HCT116 (cell line): ENCODE data around the gene CAPN5. TPM values are rescaled to one million over a fixed set of nuclear protein-coding genes. Genes with fewer than 3 reads are reported as not detected.
A peak's percentile ranks its signal among the peaks of the same experiment; 100 is the strongest.

Experiments
- ATAC-seq: fragments of 200-7000 bp; cut with Tn5 transposase; 2 replicates; pipeline ENCODE4 v1.9.1; 2020; ENCODE audit warnings: mild to moderate bottlenecking, moderate library complexity
- BruUV-seq: library from RNA; stranded (reverse); fragments of 400-500 nt; replicated peaks from 2 replicates; lab custom pipeline; 2021; lab: Mats Ljungman, UMichigan
- CTCF ChIA-PET: fragments of 300-600 bp; sonication (Branson Sonifier 250); formaldehyde crosslinking; loops from one replicate; lab custom pipeline; 2021; ENCODE audit warnings: antibody characterized with exemption; lab: Charles Lee
- POLR2A ChIA-PET: fragments of 300-600, 350-600 bp; sonication (Branson Sonifier 250); formaldehyde crosslinking; loops from one replicate; lab custom pipeline; 2021; ENCODE audit warnings: antibody characterized with exemption; lab: Charles Lee
- RAD21 ChIA-PET, 2 experiments: fragments of 300-600 bp; sonication (Branson Sonifier 250); formaldehyde crosslinking; loops; one replicate each; lab custom pipeline; 2023; ENCODE audit warnings: low total read pairs in 2 of 2; ENCODE audit not compliant: uncharacterized antibody in 2 of 2, unreplicated experiment in 2 of 2, low non-redundant PET in 1 of 2; lab: Charles Lee
- DNase-seq: peaks from one replicate; pipeline ENCODE4 v3.0.0-alpha.2; 2010; ENCODE audit warnings: low read depth, low spot score
- H2AFZ ChIP-seq: fragments of 200-600 bp; shearing (Covaris generic), sonication (generic); 2 replicates; pipeline ENCODE4 v1.6.1; 2017; ENCODE audit warnings: low read depth, mixed run types, mixed read lengths, antibody characterized with exemption, low read length; ENCODE audit not compliant: poor library complexity, severe bottlenecking
- H3K27ac ChIP-seq: 2 replicates; pipeline ENCODE4 v1.5.1; 2012; ENCODE audit warnings: low read depth, low read length
- H3K27me3 ChIP-seq: fragments of 200-600 bp; sonication (generic); 2 replicates; pipeline ENCODE4 v1.6.1; 2016; ENCODE audit warnings: mixed run types, low read length, mixed read lengths; ENCODE audit not compliant: insufficient read depth
- H3K36me3 ChIP-seq, 2 experiments: fragments of 200-500 bp in 1 of 2; fragments of 200-600 bp in 1 of 2; sonication (Bioruptor generic) in 1 of 2; sonication (generic) in 1 of 2; 2 replicates each; pipeline versions ENCODE4 v1.5.1 to v1.6.1; 2014 to 2016; ENCODE audit warnings: low read length in 2 of 2, inconsistent platforms in 1 of 2, mixed read lengths in 1 of 2, mixed run types in 1 of 2; ENCODE audit not compliant: insufficient read depth in 2 of 2, control insufficient read depth in 1 of 2
- H3K4me1 ChIP-seq, 2 experiments: fragments of 200-600 bp in 1 of 2; sonication (generic) in 1 of 2; 2 replicates each; pipeline versions ENCODE4 v1.5.1 to v1.6.1; 2012 to 2017; ENCODE audit warnings: low read length in 2 of 2, inconsistent platforms in 1 of 2, mild to moderate bottlenecking in 1 of 2, mixed read lengths in 1 of 2, mixed run types in 1 of 2, moderate library complexity in 1 of 2; ENCODE audit not compliant: insufficient read depth in 2 of 2, control insufficient read depth in 1 of 2
- H3K4me2 ChIP-seq: fragments of 200-600 bp; sonication (generic); 2 replicates; pipeline ENCODE4 v1.6.1; 2017; ENCODE audit warnings: mixed run types, low read length, mixed read lengths
- H3K4me3 ChIP-seq, 2 experiments: fragments of 200-600 bp in 1 of 2; sonication (generic) in 1 of 2; replicated peaks in 1 of 2; 2 replicates each; pipeline ENCODE4 v1.5.1; 2011 to 2016; ENCODE audit warnings: low read length in 2 of 2, control low read depth in 1 of 2, low read depth in 1 of 2, mild to moderate bottlenecking in 1 of 2, mixed read lengths in 1 of 2, mixed run types in 1 of 2
- H3K79me2 ChIP-seq: fragments of 200-600 bp; sonication (generic); 2 replicates; pipeline ENCODE4 v1.6.1; 2017; ENCODE audit warnings: mild to moderate bottlenecking, mixed run types, low read length, moderate library complexity, mixed read lengths; ENCODE audit not compliant: insufficient read depth
- H3K9ac ChIP-seq: fragments of 200-600 bp; sonication (generic); 2 replicates; pipeline ENCODE4 v1.6.1; 2016; ENCODE audit warnings: low read length, mixed read lengths
- H3K9me2 ChIP-seq: fragments of 200-600 bp; sonication (generic), shearing (Covaris generic); 2 replicates; pipeline ENCODE4 v1.6.1; 2017; ENCODE audit warnings: mixed run types, mild to moderate bottlenecking, moderate library complexity; ENCODE audit not compliant: insufficient read depth
- H3K9me3 ChIP-seq, 2 experiments: fragments of 200-500 bp in 1 of 2; fragments of 200-600 bp in 1 of 2; sonication (Bioruptor generic) in 1 of 2; sonication (generic) in 1 of 2; 2 replicates each; pipeline ENCODE4 v1.6.1; 2014 to 2017; ENCODE audit warnings: low read length in 2 of 2, mixed read lengths in 2 of 2, inconsistent platforms in 1 of 2, low read depth in 1 of 2, mild to moderate bottlenecking in 1 of 2, mixed run types in 1 of 2, moderate library complexity in 1 of 2; ENCODE audit not compliant: control insufficient read depth in 1 of 2, insufficient read depth in 1 of 2
- H4K20me1 ChIP-seq: fragments of 200-600 bp; sonication (generic), shearing (Covaris generic); 2 replicates; pipeline ENCODE4 v1.6.1; 2017; ENCODE audit warnings: mixed run types, mild to moderate bottlenecking, moderate library complexity; ENCODE audit not compliant: insufficient read depth
- CBX3 ChIP-seq: IDR thresholded peaks from 2 replicates; pipeline ENCODE4 v1.6.1; 2012; ENCODE audit warnings: low read depth
- CEBPB ChIP-seq: IDR thresholded peaks from 2 replicates; pipeline ENCODE4 v1.6.1; 2012; ENCODE audit warnings: low read depth
- EGR1 ChIP-seq: IDR thresholded peaks from 2 replicates; pipeline ENCODE4 v1.6.1; 2012; ENCODE audit warnings: low read depth
- EZH2 ChIP-seq: fragments of 200-600 bp; sonication (generic); IDR thresholded peaks from 2 replicates; pipeline ENCODE4 v1.6.1; 2017; ENCODE audit warnings: antibody characterized with exemption, mixed run types
- EZH2phosphoT487 ChIP-seq: fragments of 200-600 bp; IDR thresholded peaks from 2 replicates; pipeline ENCODE4 v1.6.1; 2018; ENCODE audit warnings: antibody characterized with exemption, borderline replicate concordance
- FOSL1 ChIP-seq: IDR thresholded peaks from 2 replicates; pipeline ENCODE4 v1.6.1; 2012; ENCODE audit warnings: low read depth
- POLR2AphosphoS5 ChIP-seq: IDR thresholded peaks from 2 replicates; pipeline ENCODE4 v1.6.1; 2011; ENCODE audit warnings: mild to moderate bottlenecking, low read depth, low read length, moderate library complexity
- RAD21 ChIP-seq: IDR thresholded peaks from 2 replicates; pipeline ENCODE4 v1.6.1; 2012; ENCODE audit warnings: low read depth, mild to moderate bottlenecking
- SRF ChIP-seq: IDR thresholded peaks from 2 replicates; pipeline ENCODE4 v1.6.1; 2012; ENCODE audit warnings: low read depth
- TCF7L2 ChIP-seq: IDR thresholded peaks from 2 replicates; pipeline ENCODE4 v1.7.0; 2011; ENCODE audit warnings: borderline replicate concordance, inconsistent platforms; ENCODE audit not compliant: insufficient read depth, insufficient read length; ENCODE audit errors: extremely low read depth
- ZBTB33 ChIP-seq: IDR thresholded peaks from 2 replicates; pipeline ENCODE4 v1.6.1; 2011; ENCODE audit warnings: mild to moderate bottlenecking, low read length, moderate library complexity; ENCODE audit not compliant: insufficient replicate concordance; ENCODE audit errors: extremely low read depth
- ZFX ChIP-seq: fragments of 450-650 bp; IDR thresholded peaks from 2 replicates; pipeline ENCODE4 v1.6.1; 2017
- ZNF274 ChIP-seq: fragments of 200-500 bp; sonication (Bioruptor generic); IDR thresholded peaks from 2 replicates; pipeline ENCODE4 v1.6.1; 2014; ENCODE audit warnings: mild to moderate bottlenecking, low read depth, low read length, inconsistent platforms
- intact Hi-C: fragments of 100-400 bp; cut with micrococcal nuclease; formaldehyde crosslinking; loops from 2 replicates; pipeline ENCODE4 v1.10.0; 2022
- total RNA-seq: library from RNA; stranded (reverse); gene quantifications from one replicate; pipeline ENCODE4 v1.2.1, GENCODE V29; 2021; ENCODE audit not compliant: unreplicated experiment
- TF ChIP-seq, protein P1 (sequence below): IDR thresholded peaks from 2 replicates; pipeline ENCODE4 v1.6.1; 2012; ENCODE audit warnings: low read depth
- TF ChIP-seq, protein P2 (sequence below): IDR thresholded peaks from 2 replicates; pipeline ENCODE4 v1.6.1; 2012

The CAPN5 gene
- total RNA-seq, 1 experiment from 2014 or later = 8.6 TPM

GRCh38 chr11:77100166-77101042 lies 33.6 kb downstream of the CAPN5 start:
- BruUV-seq = no TSS peak
- RAD21 ChIA-PET = no interaction called here

More at GRCh38 chr11:77100166-77101042, 33.6 kb downstream of the CAPN5 start:
- no peak overlapping the region for H3K27ac ChIP-seq
- H3K4me3 ChIP-seq = no peak overlapping the region
- no peak overlapping the region for H3K4me2 ChIP-seq
- no peaks in the 10 kb centered on the region for H3K79me2 ChIP-seq
- no peak overlapping the region for H3K9ac ChIP-seq
- no peaks in the 10 kb centered on the region for H3K9me3 ChIP-seq
- no peaks in the 10 kb centered on the region for H3K9me2 ChIP-seq
- ATAC-seq = 0 out of 2 replicates have a peak, but pooled peaks have one; percentile 7
- no peaks in the 10 kb centered on the region for H3K4me1 ChIP-seq
- no peak overlapping the region for H2AFZ ChIP-seq
- TF ChIP-seq CBX3 (no peak), ZBTB33 (no peak), TCF7L2 (no peak), ZFX (no peak), POLR2AphosphoS5 (no peak), EGR1 (no peak), RAD21 (no peak), CEBPB (no peak), FOSL1 (no peak), SRF (no peak), ZNF274 (no peak), EZH2 (no peak), EZH2phosphoT487 (no peak)
- TF ChIP-seq, protein P1, sequence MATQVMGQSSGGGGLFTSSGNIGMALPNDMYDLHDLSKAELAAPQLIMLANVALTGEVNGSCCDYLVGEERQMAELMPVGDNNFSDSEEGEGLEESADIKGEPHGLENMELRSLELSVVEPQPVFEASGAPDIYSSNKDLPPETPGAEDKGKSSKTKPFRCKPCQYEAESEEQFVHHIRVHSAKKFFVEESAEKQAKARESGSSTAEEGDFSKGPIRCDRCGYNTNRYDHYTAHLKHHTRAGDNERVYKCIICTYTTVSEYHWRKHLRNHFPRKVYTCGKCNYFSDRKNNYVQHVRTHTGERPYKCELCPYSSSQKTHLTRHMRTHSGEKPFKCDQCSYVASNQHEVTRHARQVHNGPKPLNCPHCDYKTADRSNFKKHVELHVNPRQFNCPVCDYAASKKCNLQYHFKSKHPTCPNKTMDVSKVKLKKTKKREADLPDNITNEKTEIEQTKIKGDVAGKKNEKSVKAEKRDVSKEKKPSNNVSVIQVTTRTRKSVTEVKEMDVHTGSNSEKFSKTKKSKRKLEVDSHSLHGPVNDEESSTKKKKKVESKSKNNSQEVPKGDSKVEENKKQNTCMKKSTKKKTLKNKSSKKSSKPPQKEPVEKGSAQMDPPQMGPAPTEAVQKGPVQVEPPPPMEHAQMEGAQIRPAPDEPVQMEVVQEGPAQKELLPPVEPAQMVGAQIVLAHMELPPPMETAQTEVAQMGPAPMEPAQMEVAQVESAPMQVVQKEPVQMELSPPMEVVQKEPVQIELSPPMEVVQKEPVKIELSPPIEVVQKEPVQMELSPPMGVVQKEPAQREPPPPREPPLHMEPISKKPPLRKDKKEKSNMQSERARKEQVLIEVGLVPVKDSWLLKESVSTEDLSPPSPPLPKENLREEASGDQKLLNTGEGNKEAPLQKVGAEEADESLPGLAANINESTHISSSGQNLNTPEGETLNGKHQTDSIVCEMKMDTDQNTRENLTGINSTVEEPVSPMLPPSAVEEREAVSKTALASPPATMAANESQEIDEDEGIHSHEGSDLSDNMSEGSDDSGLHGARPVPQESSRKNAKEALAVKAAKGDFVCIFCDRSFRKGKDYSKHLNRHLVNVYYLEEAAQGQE = no peak
- TF ChIP-seq, protein P2, sequence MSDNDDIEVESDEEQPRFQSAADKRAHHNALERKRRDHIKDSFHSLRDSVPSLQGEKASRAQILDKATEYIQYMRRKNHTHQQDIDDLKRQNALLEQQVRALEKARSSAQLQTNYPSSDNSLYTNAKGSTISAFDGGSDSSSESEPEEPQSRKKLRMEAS = no peak
- intact Hi-C loops = no loop called here
- no peaks in the 10 kb centered on the region for H3K36me3 ChIP-seq
- no peaks in the 10 kb centered on the region for H3K27me3 ChIP-seq
- DNase-seq = no peak
- POLR2A ChIA-PET = interaction anchor here (0.8 kb wide), 1 partner anchor 26 kb away, joined by 3 read pairs; no protein-coding TSS in a partner anchor
- CTCF ChIA-PET = interaction anchor here (1.0 to 1.9 kb wide), 8 partner anchors 8 to 181 kb away, joined by 3 to 14 read pairs (median 4); no protein-coding TSS in a partner anchor
- H4K20me1 ChIP-seq = no peaks in the 10 kb centered on the region
